HFF-Myc (cell line): ENCODE data around the gene CEP131.

ENCODE experiments used
- DNase-seq: peaks from one replicate; pipeline ENCODE4 v3.0.0-alpha.2; 2011; ENCODE audit warnings: low read depth; ENCODE audit errors: extremely low read depth
- H3K4me3 ChIP-seq: replicated peaks from 2 replicates; pipeline ENCODE4 v1.5.1; 2011; ENCODE audit warnings: low read depth, mild to moderate bottlenecking, control low read depth, low read length
- CTCF ChIP-seq: IDR thresholded peaks from 2 replicates; pipeline ENCODE4 v1.5.1; 2012; ENCODE audit warnings: mild to moderate bottlenecking, low read depth, low read length, control low read depth; ENCODE audit errors: missing control alignments

Gene CEP131

DNA sequence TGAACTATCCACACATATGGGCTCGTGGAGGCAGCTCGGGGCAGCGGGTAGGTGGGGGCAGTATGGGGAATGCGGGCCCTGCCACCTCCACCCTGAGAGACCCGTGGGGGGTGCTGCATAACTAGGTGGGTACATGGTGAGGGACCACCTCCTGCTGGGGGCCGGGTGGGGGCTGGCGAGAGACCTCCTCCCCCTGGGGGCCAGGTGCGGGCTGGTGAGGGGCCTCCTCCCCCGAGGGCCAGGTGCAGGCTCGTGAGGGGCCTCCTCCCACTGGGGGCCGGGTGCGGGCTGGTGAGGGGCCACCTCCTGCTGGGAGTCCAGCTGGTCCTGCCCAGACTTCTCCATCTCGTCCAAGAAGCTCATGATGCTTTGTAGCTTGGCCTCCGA is 25.4 kb downstream of the CEP131 start:
- H3K4me3 ChIP-seq, result no peak overlapping the region
- no peak for DNase-seq
- no peak for TF ChIP-seq CTCF

GRCh38 chr17:81196505-81197408 is 26.0 kb downstream of the CEP131 start:
- no peak for TF ChIP-seq CTCF
- no peak overlapping the region for H3K4me3 ChIP-seq
- no peak for DNase-seq

DNA sequence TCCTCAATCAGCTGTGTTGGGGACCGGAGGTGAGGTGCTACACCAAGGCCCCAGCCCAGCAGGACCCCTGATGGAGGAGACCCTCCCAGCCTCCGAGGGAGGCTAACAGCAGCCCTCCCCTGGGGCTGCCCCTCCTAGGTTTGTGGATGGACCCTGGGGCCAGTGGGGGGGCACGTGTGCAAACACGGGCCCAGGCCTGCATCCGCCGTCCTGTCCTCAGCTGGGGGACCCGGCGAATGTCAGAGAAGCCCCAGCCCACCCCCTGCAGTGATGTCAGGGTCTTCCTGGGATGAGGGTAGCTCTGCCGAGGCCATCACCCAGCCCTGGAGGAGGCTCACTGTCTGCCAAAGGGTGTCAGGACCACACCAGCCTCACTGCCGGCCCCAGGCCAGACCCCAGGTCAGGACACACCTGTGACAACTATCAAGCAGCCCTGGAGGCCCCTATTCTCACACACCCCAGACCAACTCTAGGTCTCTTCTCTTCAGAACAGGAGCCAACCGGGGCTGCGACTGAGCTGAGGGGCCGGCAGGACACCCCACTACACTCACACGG is 26.7 kb downstream of the CEP131 start:
- no peak for TF ChIP-seq CTCF
- no peak overlapping the region for H3K4me3 ChIP-seq
- no peak for DNase-seq

GRCh38 chr17:81194941-81195901 is 27.5 kb downstream of the CEP131 start:
- DNase-seq, result no peak
- no peak for TF ChIP-seq CTCF

GRCh38 chr17:81194225-81194760 is 28.5 kb downstream of the CEP131 start:
- H3K4me3 ChIP-seq, result no peak overlapping the region
- no peak for DNase-seq
- TF ChIP-seq CTCF, result no peak

More at GRCh38 chr17:81194941-81195901, 27.5 kb downstream of the CEP131 start:
- no peak overlapping the region for H3K4me3 ChIP-seq

DNA sequence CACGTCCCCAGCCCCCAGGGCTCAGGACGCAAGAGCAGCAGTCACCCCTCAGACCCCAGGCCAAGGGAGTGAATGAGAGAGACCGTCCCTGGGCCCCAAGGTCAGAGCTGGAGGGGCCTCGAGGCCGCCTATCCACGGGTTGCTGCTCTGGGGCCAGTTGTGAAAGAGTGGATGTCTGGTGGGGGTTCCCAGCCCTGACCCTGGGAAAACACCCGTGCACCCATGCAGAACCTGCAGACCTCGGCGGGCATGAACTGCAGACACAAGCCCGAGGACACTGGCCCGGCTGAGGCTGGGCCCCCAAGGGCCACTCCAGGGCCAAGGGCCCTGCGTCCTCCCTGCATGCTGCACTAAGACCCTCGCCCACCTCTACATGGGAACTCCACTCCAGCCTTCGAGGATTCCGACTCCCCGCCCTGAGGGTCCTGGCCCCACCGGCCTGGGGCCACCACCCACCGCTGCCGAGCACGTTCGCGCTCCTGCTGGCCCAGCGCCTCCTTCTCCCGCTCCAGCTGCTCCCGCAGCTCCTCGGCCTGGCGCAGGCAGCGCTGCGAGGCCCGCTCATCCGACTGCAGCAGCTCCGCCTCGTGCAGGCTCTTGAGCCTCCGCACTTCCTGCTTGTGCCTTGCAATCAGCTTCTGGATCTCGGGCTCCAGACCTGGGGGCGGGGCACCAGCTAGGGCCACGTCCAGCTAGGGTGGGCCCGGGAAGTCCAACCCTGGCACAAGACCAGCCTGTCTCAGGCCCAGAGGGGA is 29.1 kb downstream of the CEP131 start:
- DNase-seq, result no peak
- H3K4me3 ChIP-seq, result no peak overlapping the region
- TF ChIP-seq CTCF, result no peak
